ENCODE results near the gene EPHB2.

GRCh38 chr1:22756125-22756735, 45.6 kb downstream of the EPHB2 start:
- TF ChIP-seq CTCF (IDR thresholded peaks at IDR 0.05) (no peak), POLR2A (IDR thresholded peaks at IDR 0.05) (no peak)
